KMS-11 (cell line): Measurements from ENCODE around the gene CPO.

Source experiments
- H2AFZ ChIP-seq: fragments of 200-600 bp; sonication (generic); 2 replicates; pipeline ENCODE4 v1.6.1; 2016; ENCODE audit warnings: antibody characterized with exemption, mixed run types, low read depth
- H3K27ac ChIP-seq: fragments of 200-600 bp; sonication (generic); 2 replicates; pipeline ENCODE4 v1.6.1; 2016; ENCODE audit warnings: mild to moderate bottlenecking, mixed run types
- H3K27me3 ChIP-seq: fragments of 200-600 bp; sonication (generic); 2 replicates; pipeline ENCODE4 v1.6.1; 2017; ENCODE audit warnings: mild to moderate bottlenecking, low read depth, mixed run types, moderate library complexity; ENCODE audit not compliant: insufficient read depth
- H3K36me3 ChIP-seq: fragments of 200-600 bp; sonication (generic); 2 replicates; pipeline ENCODE4 v1.6.1; 2017; ENCODE audit warnings: mild to moderate bottlenecking, mixed run types; ENCODE audit not compliant: insufficient read depth
- H3K4me1 ChIP-seq: fragments of 200-600 bp; sonication (generic); 2 replicates; pipeline ENCODE4 v1.6.1; 2016; ENCODE audit warnings: mild to moderate bottlenecking, low read depth, mixed run types; ENCODE audit not compliant: poor library complexity, severe bottlenecking
- H3K4me2 ChIP-seq: fragments of 200-600 bp; sonication (generic); 2 replicates; pipeline ENCODE4 v1.7.0; 2016; ENCODE audit warnings: mild to moderate bottlenecking, mixed run types
- H3K4me3 ChIP-seq: fragments of 200-600 bp; sonication (generic); IDR thresholded peaks from 2 replicates; pipeline ENCODE4 v1.6.1; 2017; ENCODE audit warnings: low read depth, low read length, mixed read lengths; ENCODE audit not compliant: insufficient read depth
- H3K79me2 ChIP-seq: fragments of 200-600 bp; sonication (generic); 2 replicates; pipeline ENCODE4 v1.6.1; 2016; ENCODE audit warnings: low read depth, mixed run types; ENCODE audit not compliant: insufficient read depth
- H3K9ac ChIP-seq: fragments of 200-600 bp; sonication (generic); 2 replicates; pipeline ENCODE4 v1.6.1; 2016; ENCODE audit warnings: mild to moderate bottlenecking, mixed run types
- H4K20me1 ChIP-seq: fragments of 200-600 bp; sonication (generic); 2 replicates; pipeline ENCODE4 v1.6.1; 2016; ENCODE audit warnings: mild to moderate bottlenecking, mixed run types; ENCODE audit not compliant: insufficient read depth
- CTCF ChIP-seq: fragments of 200-600 bp; sonication (generic); conservative IDR thresholded peaks from 2 replicates; pipeline ENCODE4 v1.6.1; 2017; ENCODE audit warnings: low read depth, mild to moderate bottlenecking, antibody characterized with exemption, low read length, moderate library complexity, mixed read lengths

CPO gene

GRCh38 chr2:207014424-207014823, 75.1 kb downstream of the CPO start:
- Histone ChIP-seq H3K36me3 (no peaks in the 10 kb centered on the region), H3K4me3 (no peak overlapping the region), H3K27ac (no peak overlapping the region), H2AFZ (no peak overlapping the region), H3K79me2 (no peaks in the 10 kb centered on the region), H3K27me3 (no peaks in the 10 kb centered on the region), H4K20me1 (no peaks in the 10 kb centered on the region), H3K4me2 (no peak overlapping the region), H3K9ac (no peak overlapping the region), H3K4me1 (no peaks in the 10 kb centered on the region)
- no peak for TF ChIP-seq CTCF

GRCh38 chr2:207015901-207016300, 76.6 kb downstream of the CPO start:
- no peaks in the 10 kb centered on the region for H3K27me3 ChIP-seq
- H3K27ac ChIP-seq = no peak overlapping the region
- TF ChIP-seq CTCF = no peak
- no peaks in the 10 kb centered on the region for H4K20me1 ChIP-seq
- H3K4me3 ChIP-seq = no peak overlapping the region
- H3K9ac ChIP-seq = no peak overlapping the region
- H3K79me2 ChIP-seq = no peaks in the 10 kb centered on the region
- no peak overlapping the region for H2AFZ ChIP-seq
- H3K4me2 ChIP-seq = no peak overlapping the region
- no peaks in the 10 kb centered on the region for H3K36me3 ChIP-seq
- no peaks in the 10 kb centered on the region for H3K4me1 ChIP-seq
